SK-N-SH (cell line): ENCODE data around the gene HECTD3.

Source experiments
- CTCF ChIP-seq: fragments of 200-600 bp; sonication (generic); IDR thresholded peaks from 2 replicates; pipeline ENCODE4 v1.6.1; 2017; ENCODE audit warnings: antibody characterized with exemption, mild to moderate bottlenecking, moderate library complexity
- EP300 ChIP-seq, 2 experiments: IDR thresholded peaks; 2 replicates each; pipeline versions ENCODE4 v1.4.0 to v1.6.1; 2012; ENCODE audit warnings: borderline replicate concordance in 1 of 2, low read depth in 1 of 2, low read length in 1 of 2
- EZH2phosphoT487 ChIP-seq: fragments of 200-600 bp; sonication (generic); IDR thresholded peaks from 2 replicates; pipeline ENCODE4 v1.6.1; 2017; ENCODE audit warnings: low read depth, mixed run types, mild to moderate bottlenecking, antibody characterized with exemption, moderate library complexity, borderline replicate concordance
- MEF2A ChIP-seq: IDR thresholded peaks from 2 replicates; pipeline ENCODE4 v1.4.0; 2012; ENCODE audit warnings: low read depth, borderline replicate concordance
- POLR2AphosphoS5 ChIP-seq: IDR thresholded peaks from 2 replicates; pipeline ENCODE4 v1.6.1; 2012; ENCODE audit warnings: low read depth, low read length

GRCh38 chr1:45044916-45045315 lies 33.8 kb upstream of the HECTD3 start:
- TF ChIP-seq POLR2AphosphoS5 (no peak), EZH2phosphoT487 (no peak), CTCF (no peak), EP300 (IDR thresholded peaks at IDR 0.05; ENCODE audit: borderline replicate concordance in 1 of 2, low read depth in 1 of 2, low read length in 1 of 2) (no peak), MEF2A (no peak)
